ENCODE data around the gene SMAD2. TPM values are rescaled to one million over a fixed set of nuclear protein-coding genes. Genes with fewer than 3 reads are reported as not detected.
"Not testable (repeated sequence)": the region's sequence is repeated elsewhere in the genome, so short reads cannot be mapped to it uniquely, and the experiment has no call there.

SMAD2 gene
- polyA plus RNA-seq, 1 donor: 80.8 TPM

GRCh38 chr18:47780011-47780725 is 150.3 kb downstream of the SMAD2 start:
- Histone ChIP-seq H3K9me3 (ENCODE audit: control insufficient read depth, low read depth, low read length) (no peaks in the 10 kb centered on the region), H3K36me3 (ENCODE audit: control insufficient read depth, insufficient read depth, low read length) (no peaks in the 10 kb centered on the region), H3K4me1 (ENCODE audit: control insufficient read depth, insufficient read depth, low read length) (no peaks in the 10 kb centered on the region), H3K27ac (ENCODE audit: low read length) (no peak overlapping the region), H3K27me3 (ENCODE audit: control insufficient read depth, insufficient read depth, low read length) (no peaks in the 10 kb centered on the region), H3K4me3 (ENCODE audit: low read length) (no peak overlapping the region)
- DNase-seq: no peak
- 63% methylated on average over 1 of the region's 11 CpGs for WGBS (ENCODE audit: insufficient coverage, low lambda C conversion rate)

DNA sequence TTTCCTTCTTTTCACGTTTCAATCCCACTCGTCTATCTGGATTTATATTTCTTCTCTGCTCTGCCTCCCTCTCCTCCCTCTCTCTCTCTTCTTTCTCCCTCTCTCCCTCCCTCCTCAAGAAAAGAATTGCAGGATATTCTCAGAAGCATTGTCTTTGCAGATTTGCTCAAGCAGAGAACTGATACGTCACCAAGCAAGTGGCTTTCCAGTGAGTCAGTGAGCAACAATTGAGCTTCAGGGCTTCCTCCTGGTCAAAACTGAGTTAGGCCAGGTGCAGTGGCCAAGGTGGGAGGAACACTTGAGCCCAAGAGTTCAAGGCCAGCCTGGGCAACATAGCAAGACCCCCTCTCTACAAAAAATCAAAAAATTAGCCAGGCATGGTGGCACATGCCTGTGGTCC is 151.1 kb downstream of the SMAD2 start:
- Histone ChIP-seq H3K27me3 (ENCODE audit: control insufficient read depth, insufficient read depth, low read length) (no peaks in the 10 kb centered on the region), H3K9me3 (ENCODE audit: control insufficient read depth, low read depth, low read length) (no peaks in the 10 kb centered on the region), H3K4me1 (ENCODE audit: control insufficient read depth, insufficient read depth, low read length) (no peaks in the 10 kb centered on the region), H3K27ac (ENCODE audit: low read length) (no peak overlapping the region), H3K4me3 (ENCODE audit: low read length) (no peak overlapping the region), H3K36me3 (ENCODE audit: control insufficient read depth, insufficient read depth, low read length) (no peaks in the 10 kb centered on the region)
- WGBS (ENCODE audit: insufficient coverage, low lambda C conversion rate): 83% methylated on average over 2 of the region's 3 CpGs
- DNase-seq: no peak

GRCh38 chr18:47777626-47778025 is 152.8 kb downstream of the SMAD2 start:
- Histone ChIP-seq H3K9me3 (ENCODE audit: control insufficient read depth, low read depth, low read length) (no peaks in the 10 kb centered on the region), H3K27me3 (ENCODE audit: control insufficient read depth, insufficient read depth, low read length) (no peaks in the 10 kb centered on the region), H3K36me3 (ENCODE audit: control insufficient read depth, insufficient read depth, low read length) (no peaks in the 10 kb centered on the region), H3K4me3 (ENCODE audit: low read length) (no peak overlapping the region), H3K4me1 (ENCODE audit: control insufficient read depth, insufficient read depth, low read length) (no peaks in the 10 kb centered on the region), H3K27ac (ENCODE audit: low read length) (no peak overlapping the region)
- no peak for DNase-seq
- no CpG with 5 or more reads among the region's 2 CpGs for WGBS (ENCODE audit: insufficient coverage, low lambda C conversion rate)

DNA sequence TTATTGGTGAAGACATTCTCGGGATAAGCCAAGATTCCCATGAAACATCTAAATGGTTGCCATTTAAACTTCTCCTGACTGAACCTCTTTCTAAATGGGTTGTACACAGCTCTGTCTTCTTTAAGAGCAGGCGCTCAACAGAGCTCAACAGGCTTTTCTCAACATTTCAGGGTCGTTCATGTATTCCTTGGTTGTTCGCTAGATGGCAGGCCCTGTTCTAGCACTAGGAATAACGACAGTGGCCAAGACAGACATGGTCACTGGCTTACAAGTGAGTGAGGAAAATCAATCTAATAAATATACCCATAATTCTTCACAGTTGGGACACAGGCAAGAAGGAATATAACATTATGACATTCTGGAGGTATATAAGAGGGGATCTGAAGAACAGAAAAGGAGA is 154.5 kb downstream of the SMAD2 start:
- no peaks in the 10 kb centered on the region for H3K36me3 ChIP-seq (ENCODE audit: control insufficient read depth, insufficient read depth, low read length)
- H3K4me3 ChIP-seq (ENCODE audit: low read length): no peak overlapping the region
- H3K27ac ChIP-seq (ENCODE audit: low read length): no peak overlapping the region
- H3K9me3 ChIP-seq (ENCODE audit: control insufficient read depth, low read depth, low read length): no peaks in the 10 kb centered on the region
- H3K4me1 ChIP-seq (ENCODE audit: control insufficient read depth, insufficient read depth, low read length): no peaks in the 10 kb centered on the region
- no peak for DNase-seq
- WGBS (ENCODE audit: insufficient coverage, low lambda C conversion rate): 80% methylated on average over 2 of the region's 5 CpGs
- no peaks in the 10 kb centered on the region for H3K27me3 ChIP-seq (ENCODE audit: control insufficient read depth, insufficient read depth, low read length)

DNA sequence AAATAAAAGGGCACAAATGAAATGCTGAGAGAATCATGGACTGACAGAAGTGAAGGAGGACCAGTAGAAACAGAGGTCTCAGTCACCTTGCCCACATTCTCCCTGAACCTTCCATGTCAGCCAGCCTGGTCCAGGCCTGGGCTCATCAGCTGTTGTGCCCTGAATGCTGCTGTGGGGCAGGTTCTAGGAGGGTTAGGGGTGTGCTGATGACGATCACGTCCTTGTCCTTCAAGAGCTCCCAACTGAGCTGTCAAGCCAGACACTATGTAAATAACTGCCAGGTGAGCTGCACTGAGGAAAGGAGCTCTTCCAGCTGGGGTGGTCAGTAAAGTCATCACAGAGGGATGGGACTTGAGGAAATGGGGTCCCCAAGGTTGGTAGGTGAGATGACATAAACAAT is 156.5 kb downstream of the SMAD2 start:
- DNase-seq: no peak
- no peak overlapping the region for H3K27ac ChIP-seq (ENCODE audit: low read length)
- no CpG with 5 or more reads among the region's 2 CpGs for WGBS (ENCODE audit: insufficient coverage, low lambda C conversion rate)
- no peaks in the 10 kb centered on the region for H3K9me3 ChIP-seq (ENCODE audit: control insufficient read depth, low read depth, low read length)
- H3K27me3 ChIP-seq (ENCODE audit: control insufficient read depth, insufficient read depth, low read length): no peaks in the 10 kb centered on the region
- H3K36me3 ChIP-seq (ENCODE audit: control insufficient read depth, insufficient read depth, low read length): no peaks in the 10 kb centered on the region
- H3K4me3 ChIP-seq (ENCODE audit: low read length): no peak overlapping the region
- no peaks in the 10 kb centered on the region for H3K4me1 ChIP-seq (ENCODE audit: control insufficient read depth, insufficient read depth, low read length)

GRCh38 chr18:47772374-47773248 is 157.8 kb downstream of the SMAD2 start:
- WGBS (ENCODE audit: insufficient coverage, low lambda C conversion rate): no CpG with 5 or more reads among the region's 16 CpGs

DNA sequence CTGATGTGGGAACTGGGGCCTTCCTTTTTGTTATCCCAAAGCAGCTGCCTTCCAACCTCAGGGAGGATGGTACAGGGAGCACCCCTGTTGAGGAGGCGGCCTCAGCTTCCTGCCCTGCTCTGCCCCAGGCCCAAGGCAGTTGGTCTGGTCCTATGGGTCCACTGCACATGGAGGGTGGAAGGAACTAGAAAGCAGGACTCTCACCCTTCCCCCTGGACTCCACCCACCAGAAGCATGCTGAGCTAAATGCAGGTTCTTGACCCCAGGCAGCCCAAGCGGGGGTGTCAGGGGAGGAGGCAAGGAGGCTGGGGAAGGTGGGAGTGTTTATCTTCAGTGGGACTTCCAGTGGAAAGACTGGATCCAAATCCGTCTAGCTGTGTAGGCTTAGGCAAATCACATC is 158.5 kb downstream of the SMAD2 start:
- no peaks in the 10 kb centered on the region for H3K4me1 ChIP-seq (ENCODE audit: control insufficient read depth, insufficient read depth, low read length)
- no peaks in the 10 kb centered on the region for H3K9me3 ChIP-seq (ENCODE audit: control insufficient read depth, low read depth, low read length)
- no peak for DNase-seq
- no CpG with 5 or more reads among the region's 3 CpGs for WGBS (ENCODE audit: insufficient coverage, low lambda C conversion rate)
- H3K4me3 ChIP-seq (ENCODE audit: low read length): no peak overlapping the region
- H3K36me3 ChIP-seq (ENCODE audit: control insufficient read depth, insufficient read depth, low read length): no peaks in the 10 kb centered on the region
- no peak overlapping the region for H3K27ac ChIP-seq (ENCODE audit: low read length)
- H3K27me3 ChIP-seq (ENCODE audit: control insufficient read depth, insufficient read depth, low read length): no peaks in the 10 kb centered on the region

More at GRCh38 chr18:47772374-47773248, 157.8 kb downstream of the SMAD2 start:
- no peaks in the 10 kb centered on the region for H3K36me3 ChIP-seq (ENCODE audit: control insufficient read depth, insufficient read depth, low read length)
- no peak overlapping the region for H3K4me3 ChIP-seq (ENCODE audit: low read length)
- H3K9me3 ChIP-seq (ENCODE audit: control insufficient read depth, low read depth, low read length): no peaks in the 10 kb centered on the region
- no peaks in the 10 kb centered on the region for H3K27me3 ChIP-seq (ENCODE audit: control insufficient read depth, insufficient read depth, low read length)
- peak; percentile 12 to 38 for DNase-seq
- no peak overlapping the region for H3K27ac ChIP-seq (ENCODE audit: low read length)
- no peaks in the 10 kb centered on the region for H3K4me1 ChIP-seq (ENCODE audit: control insufficient read depth, insufficient read depth, low read length)

DNA sequence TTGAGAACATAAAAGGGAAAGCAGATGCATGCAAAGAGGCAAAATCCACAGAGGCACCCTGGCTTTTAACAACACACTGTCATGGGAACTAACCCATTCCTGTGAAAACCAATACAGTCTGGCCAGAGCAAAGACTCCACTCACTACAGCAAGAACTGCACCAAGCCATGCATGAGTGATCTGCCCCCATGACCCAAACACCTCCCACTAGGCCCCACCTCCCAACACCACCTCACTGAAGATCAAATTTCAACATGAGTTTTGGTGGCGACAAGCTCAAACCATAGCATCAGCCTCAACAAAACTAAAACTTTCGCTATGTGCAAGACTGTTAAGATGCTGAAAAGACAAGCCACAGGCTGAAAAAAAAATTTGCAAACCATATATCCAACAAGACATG is 162.8 kb downstream of the SMAD2 start:
- no CpG with 5 or more reads among the region's 2 CpGs for WGBS (ENCODE audit: insufficient coverage, low lambda C conversion rate)
- H3K4me1 ChIP-seq (ENCODE audit: control insufficient read depth, insufficient read depth, low read length): no peaks in the 10 kb centered on the region
- DNase-seq: no peak
- H3K9me3 ChIP-seq (ENCODE audit: control insufficient read depth, low read depth, low read length): no peaks in the 10 kb centered on the region
- H3K27ac ChIP-seq (ENCODE audit: low read length): no peak overlapping the region
- H3K36me3 ChIP-seq (ENCODE audit: control insufficient read depth, insufficient read depth, low read length): no peaks in the 10 kb centered on the region
- no peak overlapping the region for H3K4me3 ChIP-seq (ENCODE audit: low read length)
- peaks cover 4% of the 10 kb centered on the region for H3K27me3 ChIP-seq (ENCODE audit: control insufficient read depth, insufficient read depth, low read length)

DNA sequence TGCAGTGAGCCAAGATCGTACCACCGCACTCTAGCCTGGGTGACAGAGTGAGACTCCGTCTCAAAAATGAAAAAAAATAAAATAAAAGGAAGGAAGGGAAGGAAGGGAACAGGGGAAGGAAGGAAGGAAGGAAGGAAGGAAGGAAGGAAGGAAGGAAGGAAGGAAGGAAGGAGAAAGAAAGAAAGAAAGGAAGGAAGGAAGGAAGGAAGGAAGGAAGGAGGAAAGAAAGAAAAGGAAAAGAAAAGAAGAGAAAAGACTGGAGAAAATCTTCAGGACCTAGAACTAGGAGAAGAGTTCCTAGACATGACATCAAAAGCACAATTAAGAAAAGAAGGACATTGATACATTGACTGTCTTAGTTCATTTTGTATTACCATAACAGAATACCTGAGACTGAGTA is 163.3 kb downstream of the SMAD2 start:
- not testable (repeated sequence) for H3K27ac ChIP-seq (ENCODE audit: low read length); H3K4me1 ChIP-seq (ENCODE audit: control insufficient read depth, insufficient read depth, low read length); H3K4me3 ChIP-seq (ENCODE audit: low read length); H3K36me3 ChIP-seq (ENCODE audit: control insufficient read depth, insufficient read depth, low read length); H3K9me3 ChIP-seq (ENCODE audit: control insufficient read depth, low read depth, low read length); H3K27me3 ChIP-seq (ENCODE audit: control insufficient read depth, insufficient read depth, low read length); DNase-seq
- WGBS (ENCODE audit: insufficient coverage, low lambda C conversion rate): 100% methylated on average over 2 of the region's 3 CpGs

Measured in large intestine (tissue), 3 donors.